GM19468 (cell line): Measurements from ENCODE around the gene IL20RB.
"Not testable (repeated sequence)": the region's sequence is repeated elsewhere in the genome, so short reads cannot be mapped to it uniquely, and the experiment has no call there.

ENCODE experiments used
- ATAC-seq: cut with Tn5 transposase; IDR thresholded peaks from one replicate; pipeline ENCODE4 v1.9.1; 2021; ENCODE audit warnings: mild to moderate bottlenecking, moderate library complexity, moderate number of reproducible peaks; ENCODE audit not compliant: unreplicated experiment; ENCODE audit errors: extremely low read depth

IL20RB gene

DNA sequence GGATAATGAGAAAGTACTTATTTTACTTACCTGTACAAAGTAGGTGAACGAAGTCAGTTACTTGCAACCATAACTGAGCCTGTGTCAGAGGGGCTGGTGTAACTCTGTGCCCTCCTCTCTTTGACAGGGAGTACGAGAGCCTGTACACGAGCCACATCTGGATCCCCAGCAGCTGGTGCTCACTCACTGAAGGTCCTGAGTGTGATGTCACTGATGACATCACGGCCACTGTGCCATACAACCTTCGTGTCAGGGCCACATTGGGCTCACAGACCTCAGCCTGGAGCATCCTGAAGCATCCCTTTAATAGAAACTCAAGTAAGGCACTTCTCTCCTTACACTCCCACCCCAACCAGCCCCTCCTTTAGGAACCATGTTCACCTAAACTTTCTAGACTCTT is 24.2 kb downstream of the IL20RB start:
- no peak for ATAC-seq

DNA sequence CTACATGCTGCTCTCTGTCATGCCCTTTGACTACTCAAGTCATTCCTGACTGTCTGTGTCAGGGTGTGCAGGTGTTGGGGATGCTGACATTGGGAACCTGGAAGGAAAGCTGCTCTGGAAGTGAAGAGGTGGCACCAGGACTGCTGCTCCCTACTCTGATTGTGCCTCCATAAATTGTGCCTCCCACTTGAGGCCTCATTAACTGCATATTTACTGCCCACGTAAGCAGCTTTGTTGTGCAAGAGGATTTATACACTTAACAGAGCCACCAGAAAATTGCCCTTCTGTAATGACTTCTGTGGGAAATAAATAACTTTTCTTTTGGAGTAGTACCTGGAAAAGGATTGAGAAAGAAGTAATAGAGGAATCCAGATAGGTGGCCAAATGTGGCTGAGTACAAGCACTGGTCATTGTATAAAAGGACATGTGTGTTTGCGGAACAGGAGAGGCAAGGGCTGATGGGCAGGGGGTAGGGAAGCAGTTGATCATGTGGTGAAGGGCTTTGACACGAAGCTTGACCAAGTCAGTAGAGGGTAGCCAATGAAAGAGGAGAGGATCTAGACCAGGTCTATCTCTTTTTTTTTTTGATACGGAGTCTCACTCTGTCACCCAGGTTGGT is 24.8 kb downstream of the IL20RB start:
- ATAC-seq: no peak

DNA sequence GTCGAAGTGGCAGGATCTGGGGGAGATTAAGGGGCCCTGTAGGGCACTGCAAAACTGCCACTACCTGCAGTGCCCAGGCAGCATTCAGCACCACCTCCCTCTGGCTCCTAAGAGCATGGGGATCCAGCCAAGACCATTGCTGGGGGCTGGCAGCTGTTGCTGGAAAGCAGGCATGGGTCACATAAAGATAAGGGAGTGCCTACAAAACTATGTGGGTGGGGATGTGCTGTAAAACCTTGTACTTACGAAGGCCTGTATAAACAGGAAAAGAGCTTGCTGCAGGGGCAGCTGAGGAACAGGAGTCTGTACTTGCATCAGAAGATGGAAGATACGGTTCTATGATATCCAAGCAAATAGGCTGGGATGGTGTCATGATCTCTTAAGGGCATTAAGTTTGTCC is 27.1 kb downstream of the IL20RB start:
- ATAC-seq: no peak

DNA sequence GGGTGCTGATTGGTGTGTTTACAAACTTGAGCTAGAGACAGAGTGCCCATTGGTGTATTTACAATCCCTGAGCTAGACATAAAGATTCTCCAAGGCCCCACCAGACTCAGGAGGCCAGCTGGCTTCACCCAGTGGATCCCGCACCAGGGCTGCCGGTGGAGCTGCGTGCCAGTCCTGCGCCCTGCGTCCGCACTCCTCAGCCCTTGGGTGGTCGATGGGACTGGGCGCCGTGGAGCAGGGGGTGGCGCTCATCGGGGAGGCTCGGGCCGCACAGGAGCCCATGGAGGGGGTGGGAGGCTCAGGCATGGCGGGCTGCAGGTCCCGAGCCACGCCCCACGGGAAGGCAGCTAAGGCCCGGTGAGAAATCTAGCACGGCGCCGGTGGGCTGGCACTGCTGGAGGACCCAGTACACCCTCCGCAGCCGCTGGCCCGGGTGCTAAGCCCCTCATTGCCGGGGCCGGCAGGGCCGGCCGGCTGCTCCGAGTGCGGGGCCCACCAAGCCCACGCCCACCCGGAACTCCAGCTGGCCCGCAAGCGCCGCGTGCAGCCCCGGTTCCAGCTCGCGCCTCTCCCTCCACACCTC is 29.7 kb downstream of the IL20RB start:
- ATAC-seq: not testable (repeated sequence)

DNA sequence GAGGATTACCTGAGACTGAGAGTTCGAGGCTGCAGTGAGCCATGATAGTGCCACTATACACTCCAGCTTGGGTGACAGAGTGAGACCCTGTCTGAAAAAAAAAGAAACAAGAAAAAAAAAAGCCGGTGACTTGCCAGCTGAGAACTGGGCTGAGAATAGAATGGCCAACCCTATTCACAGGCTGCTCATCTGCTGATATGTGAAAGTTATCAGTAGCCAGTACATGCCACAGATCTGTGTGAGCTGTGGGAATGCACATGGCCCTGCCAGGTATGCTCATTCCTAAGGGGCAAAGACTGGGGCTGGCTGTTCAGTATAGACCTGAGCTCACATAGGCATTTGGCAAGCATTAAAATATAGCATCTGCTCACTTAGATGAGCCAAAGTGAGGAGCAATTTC is 30.9 kb downstream of the IL20RB start:
- no peak for ATAC-seq

DNA sequence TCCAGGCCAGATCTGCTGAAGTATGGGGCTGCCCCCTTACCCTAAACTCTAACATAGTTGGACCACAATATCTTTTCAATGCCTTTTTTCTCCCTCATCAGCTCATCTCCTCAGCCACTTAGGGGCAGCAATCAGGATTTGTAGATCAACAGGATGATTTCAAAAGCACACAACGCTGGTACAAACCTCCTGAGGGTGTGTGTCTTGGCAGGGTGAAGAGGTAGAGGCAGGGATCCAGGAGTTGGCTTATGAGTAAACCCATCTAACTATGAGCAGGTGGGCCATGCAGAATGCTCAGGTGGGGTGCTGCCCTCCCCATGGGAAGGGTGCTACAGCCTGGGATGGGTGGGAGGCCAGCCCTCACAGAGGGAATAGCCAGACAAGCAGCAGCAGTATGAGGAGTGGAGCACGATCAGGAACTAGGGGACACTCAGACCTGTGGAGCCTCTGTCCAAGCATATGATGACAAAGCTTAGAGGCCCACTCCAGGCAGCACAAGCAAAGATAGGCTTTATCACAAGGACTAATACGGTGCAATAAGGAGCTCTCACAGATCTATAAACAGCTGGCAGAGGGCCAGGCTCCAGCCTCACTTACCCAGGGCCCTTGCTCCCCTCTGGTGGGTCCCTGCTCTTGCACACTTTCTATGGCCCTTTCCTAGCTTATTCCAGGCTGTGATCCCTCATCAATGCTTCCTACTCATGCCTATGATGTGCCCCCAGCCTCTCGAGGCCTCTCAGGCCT is 32.2 kb downstream of the IL20RB start:
- no peak for ATAC-seq

DNA sequence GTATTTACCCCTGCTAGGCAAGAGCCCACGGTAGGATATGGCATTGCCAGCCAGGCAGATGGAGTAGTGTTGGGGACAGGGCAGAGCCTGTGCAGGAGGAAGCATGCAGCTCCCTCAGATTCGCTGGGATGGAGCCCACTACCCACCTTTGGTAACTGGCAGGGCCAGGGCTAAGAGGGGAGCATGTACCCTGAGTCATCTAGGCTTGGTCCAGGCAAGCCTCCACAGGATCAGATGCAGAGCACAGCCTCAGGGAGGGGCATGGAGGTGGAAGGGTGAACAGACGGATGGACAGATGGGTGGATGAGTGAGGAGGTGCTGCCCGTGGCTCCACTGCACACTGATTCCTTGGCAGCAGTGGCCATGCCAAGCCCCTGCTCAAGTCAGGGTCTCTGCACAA is 33.0 kb downstream of the IL20RB start:
- ATAC-seq: no peak

DNA sequence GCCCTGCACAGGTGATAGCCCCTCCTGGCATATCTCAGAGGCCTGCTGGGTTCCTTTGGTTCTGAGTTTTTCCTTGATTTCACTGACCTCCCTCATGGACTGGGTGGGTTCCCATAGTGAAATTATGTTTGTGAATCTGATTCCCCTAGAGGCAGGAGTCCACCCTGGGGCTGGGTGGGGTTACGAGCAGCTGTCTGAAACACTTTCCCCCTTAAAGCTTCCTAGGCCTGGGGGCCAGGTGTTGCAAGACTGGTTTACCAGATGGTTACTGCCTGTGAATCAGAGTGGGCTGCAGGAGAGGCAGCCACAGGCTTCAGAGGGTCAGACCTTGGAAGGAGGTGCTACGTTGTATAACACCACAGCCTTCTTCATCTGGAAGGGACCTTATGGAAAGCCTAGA is 34.3 kb downstream of the IL20RB start:
- ATAC-seq: no peak

DNA sequence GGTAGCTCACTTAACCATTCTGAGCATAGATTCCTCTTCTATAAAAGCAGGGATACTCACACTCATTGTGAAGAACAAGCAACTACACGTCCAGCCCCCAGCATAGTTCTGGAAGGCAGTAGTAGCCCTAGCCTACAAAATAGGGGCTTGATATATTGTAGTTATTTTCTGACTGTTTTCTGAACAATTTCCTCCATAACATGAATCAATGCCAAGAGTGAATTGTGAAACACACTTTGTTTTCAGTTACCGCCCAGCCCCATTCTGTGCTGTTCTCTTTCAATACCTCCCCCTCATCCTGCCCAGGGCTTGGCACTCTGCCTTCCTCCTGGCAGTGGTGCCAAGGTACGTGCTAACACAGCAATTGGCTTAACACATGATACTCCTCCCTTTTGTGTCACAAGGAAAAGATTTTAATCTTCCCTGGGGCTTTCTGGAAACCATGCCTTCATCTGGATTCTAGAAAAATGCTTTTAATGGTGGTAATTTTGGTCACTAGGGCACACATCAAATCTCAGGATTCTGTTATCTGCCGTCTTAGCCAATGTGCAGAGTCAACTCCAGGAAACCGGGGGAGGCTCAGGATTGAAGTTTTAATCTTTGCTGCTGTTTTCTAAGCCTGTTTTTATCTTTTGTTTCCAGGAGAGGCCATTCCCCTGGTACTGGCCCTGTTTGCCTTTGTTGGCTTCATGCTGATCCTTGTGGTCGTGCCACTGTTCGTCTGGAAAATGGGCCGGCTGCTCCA is 37.2 kb downstream of the IL20RB start:
- ATAC-seq: no peak

DNA sequence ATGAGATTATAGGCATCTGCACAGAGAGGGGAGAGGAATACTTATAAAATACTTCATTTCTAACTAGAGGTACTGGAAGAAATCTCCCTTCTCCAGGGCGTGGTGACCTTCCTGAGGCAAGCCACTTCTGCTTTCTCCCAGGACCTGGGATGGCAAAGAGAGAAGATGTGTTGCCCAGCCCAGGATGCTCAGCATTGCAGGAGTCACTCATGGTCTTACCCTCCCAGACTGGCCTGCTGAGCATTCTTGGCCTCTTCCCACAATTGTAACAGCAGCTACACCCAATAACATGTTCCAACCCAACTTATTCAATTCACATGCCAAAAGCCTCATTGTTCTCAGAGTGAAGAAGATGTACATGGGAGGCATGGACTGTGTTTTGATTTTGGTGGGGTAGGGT is 37.9 kb downstream of the IL20RB start:
- no peak for ATAC-seq

DNA sequence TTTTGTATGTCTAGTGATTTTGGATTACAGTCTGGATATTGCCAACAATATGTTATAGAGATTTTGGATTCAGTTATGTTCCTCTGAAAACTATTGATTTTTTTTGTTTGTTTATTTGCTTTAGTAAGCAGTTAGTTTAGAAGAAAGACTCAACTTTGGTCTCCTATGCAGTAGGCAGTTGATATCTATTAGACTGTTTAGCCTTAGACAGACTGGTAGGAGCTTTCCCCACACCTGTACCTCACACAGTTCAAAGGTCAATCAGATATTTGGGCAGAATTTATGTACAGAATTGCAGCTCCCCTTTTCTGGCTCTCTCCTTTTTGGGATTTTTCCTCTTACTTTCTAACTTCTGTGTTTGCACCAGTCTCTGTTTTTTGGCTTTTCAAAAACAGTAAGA is 42.3 kb downstream of the IL20RB start:
- no peak for ATAC-seq

DNA sequence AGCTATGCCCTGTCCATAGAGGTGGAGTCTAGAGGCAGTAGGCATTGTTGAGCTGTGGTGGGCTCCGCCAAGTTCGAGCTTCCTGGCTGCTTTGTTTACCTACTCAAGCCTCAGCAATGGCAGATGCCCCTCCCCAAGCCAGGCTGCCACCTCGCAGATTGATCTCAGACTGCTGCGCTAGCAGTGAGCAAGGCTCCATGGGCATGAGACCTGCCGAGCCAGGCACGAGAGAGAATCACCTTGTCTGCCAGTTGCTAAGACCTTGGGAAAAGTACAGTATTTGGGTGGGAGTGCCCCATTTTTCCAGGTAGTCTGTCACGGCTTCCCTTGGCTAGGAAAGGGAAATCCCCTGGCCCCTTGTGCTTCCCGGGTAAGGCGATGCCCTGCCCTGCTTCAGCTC is 49.6 kb downstream of the IL20RB start:
- ATAC-seq: not testable (repeated sequence)

DNA sequence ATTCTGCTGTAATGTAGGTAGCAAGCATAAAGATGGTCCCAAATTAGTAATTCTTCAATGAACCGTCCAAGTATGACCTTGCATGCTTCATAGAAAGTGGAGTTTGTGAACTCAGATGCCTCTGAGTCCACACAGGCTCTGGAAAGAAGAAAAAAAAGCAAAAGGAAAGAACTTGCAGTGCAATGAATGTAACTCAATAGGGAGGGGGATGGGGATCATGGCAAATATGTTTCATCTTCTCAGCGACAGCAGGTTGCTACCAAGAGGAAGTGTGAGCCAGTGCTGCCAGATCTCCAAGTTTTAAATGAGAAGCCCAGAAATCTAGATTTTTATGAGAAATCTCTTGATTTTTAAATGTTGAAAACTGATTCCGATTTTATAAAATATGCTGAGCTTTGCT is 50.3 kb downstream of the IL20RB start:
- no peak for ATAC-seq

DNA sequence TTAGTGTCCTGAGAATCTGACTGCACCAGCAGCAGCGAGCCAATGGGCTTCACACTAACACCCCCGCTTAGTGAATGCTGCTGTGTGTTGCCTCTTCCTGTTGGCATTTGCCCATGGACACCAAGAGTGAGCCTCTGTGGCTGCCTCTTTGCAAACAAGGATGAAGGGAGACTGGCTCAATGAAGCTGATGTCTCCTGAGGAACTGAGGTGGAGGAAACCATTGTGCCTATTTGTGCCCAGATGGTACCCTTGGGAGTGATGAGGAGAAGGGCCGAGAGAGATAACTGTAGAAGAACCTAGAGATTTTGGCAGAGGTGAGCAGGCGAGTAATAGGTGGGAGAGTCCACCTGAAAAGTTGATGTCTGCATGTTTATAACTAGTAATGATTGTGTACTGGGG is 51.2 kb downstream of the IL20RB start:
- no peak for ATAC-seq

DNA sequence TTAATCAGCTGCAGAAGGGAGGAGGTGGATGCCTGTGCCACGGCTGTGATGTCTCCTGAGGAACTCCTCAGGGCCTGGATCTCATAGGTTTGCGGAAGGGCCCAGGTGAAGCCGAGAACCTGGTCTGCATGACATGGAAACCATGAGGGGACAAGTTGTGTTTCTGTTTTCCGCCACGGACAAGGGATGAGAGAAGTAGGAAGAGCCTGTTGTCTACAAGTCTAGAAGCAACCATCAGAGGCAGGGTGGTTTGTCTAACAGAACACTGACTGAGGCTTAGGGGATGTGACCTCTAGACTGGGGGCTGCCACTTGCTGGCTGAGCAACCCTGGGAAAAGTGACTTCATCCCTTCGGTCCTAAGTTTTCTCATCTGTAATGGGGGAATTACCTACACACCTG is 52.4 kb downstream of the IL20RB start:
- ATAC-seq: no peak

DNA sequence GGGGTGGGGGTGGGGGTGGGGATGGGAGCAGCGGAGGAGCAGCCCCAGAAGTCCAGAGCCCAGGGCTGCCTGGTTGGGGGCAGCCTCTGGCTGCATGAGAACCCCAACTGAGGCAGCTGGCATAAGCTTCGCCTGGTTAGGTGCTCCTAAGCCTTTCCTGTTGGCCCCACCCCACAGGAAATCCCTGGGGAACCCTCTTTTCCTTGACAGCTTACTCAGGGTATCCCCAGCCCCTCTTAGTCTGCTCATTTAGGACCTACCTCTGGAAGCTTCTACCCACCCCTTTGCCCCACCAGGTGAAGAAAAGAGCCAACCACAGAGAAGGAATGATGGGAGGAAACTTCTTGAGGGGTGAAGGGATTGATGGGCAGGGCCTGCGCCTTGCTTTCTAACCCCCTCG is 53.4 kb downstream of the IL20RB start:
- ATAC-seq: no peak

DNA sequence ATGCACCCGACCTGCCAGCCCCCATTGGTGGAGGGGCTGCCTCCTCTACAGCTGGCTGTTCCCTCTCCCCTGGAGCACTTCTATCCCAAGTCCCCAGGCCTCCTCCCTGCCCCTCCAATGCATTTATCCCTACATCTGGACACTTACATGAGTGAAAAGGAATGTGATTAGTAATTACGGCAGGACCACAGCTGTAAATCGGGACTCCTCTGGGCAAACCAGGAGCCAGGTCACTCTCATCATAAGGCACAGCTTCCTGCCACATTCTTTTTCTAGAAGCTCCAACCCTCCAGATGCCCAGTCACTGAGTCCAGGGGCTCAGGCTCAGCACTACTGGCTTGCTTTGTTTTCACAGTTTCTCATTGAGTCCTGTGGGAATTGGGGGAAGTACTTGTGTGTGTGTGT is 54.3 kb downstream of the IL20RB start:
- ATAC-seq: no peak

DNA sequence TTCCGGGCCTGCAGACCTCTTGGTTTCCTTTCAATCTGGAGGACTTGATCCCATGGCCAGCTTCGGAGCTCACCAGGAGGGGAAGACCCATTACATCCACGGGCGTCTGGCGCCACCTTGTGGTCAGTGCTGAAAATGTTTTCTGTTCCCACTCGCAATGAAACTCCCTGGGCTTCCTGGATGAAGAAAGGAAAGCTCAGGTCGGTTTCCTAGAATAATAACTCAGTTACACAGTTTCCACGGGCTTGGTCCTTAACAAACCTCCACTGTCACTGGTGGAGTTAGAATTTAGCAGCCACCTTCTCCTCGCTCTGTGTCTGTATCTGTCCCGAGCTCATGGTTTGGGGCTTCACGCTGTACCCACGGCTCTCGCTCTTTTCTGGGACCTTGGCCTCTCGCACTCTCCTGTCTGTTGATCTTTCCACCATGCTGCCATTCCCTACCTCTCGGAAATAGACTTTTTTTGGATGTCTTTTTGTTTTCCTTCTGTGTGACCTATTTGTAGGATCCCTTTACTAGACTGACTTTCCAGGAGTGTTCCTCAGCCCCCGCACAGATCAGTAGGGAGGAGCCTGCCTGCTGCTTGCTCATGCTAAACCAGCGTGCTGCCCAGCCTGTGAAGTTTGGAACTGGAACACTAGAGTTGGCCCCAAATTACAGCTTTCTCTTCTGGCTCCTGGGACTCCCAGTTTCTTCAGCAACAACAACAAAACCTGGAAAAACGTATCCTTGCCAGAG is 56.3 kb downstream of the IL20RB start:
- no peak for ATAC-seq

DNA sequence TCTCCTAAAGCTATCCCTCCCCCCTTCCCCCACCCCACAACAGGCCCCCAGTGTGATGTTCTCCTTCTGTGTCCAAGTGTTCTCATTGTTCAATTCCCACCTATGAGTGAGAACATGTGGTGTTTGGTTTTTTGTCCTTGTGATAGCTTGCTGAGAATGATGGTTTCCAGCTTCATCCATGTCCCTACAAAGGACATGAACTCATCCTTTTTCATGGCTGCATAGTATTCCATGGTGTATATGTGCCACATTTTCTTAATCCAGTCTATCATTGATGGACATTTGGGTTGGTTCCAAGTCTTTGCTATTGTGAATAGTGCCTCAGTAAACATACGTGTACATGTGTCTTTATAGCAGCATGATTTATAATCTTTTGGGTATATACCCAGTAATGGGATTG is 59.5 kb downstream of the IL20RB start:
- ATAC-seq: not testable (repeated sequence)

DNA sequence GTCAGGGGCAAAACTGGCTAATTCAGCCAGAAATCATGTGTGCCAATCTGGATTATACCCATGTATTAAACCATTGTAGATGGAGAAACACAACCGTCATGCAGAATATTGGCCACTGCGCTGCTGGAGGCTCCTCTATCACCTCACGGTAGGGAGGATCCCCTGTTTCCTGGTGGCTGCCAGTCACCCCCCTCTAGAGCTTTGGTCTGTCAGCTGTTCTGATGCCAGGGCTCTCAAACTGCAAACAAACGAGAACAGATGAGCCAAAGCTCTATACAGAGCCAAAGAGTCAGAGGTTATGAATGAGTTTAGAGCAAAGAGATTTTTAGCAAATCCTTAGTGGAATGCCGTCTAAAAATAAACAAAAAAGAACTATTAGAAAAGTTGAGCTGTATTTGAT is 62.5 kb downstream of the IL20RB start:
- no peak for ATAC-seq
